ENCODE measurements around the gene FBN2.

DNA sequence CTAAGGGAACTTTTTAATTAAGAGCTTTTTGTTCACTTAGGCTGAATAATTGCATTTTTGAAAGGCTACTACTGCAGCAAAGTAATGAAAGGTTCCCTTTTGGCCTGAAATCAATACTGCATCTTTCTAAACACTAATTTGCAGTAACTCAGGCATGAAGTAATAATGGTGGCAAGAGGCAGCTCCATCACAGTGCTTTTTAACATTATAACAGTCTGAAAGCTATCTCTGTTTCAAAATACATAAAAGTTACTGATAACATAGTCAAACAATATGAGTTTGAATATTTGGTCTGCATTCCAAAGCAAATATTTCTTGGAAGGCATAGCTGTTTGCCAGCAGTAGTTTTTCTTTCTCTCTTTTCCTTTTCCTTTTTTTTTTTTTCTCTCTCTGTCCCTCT is 113.4 kb downstream of the FBN2 start:
- no peak for TF ChIP-seq MXI1 (IDR thresholded peaks at IDR 0.05; ENCODE audit: low read depth, low read length)
- TF ChIP-seq CBX5 (IDR thresholded peaks at IDR 0.05; ENCODE audit: borderline replicate concordance, low read depth), result no peak
- TF ChIP-seq, protein P1, sequence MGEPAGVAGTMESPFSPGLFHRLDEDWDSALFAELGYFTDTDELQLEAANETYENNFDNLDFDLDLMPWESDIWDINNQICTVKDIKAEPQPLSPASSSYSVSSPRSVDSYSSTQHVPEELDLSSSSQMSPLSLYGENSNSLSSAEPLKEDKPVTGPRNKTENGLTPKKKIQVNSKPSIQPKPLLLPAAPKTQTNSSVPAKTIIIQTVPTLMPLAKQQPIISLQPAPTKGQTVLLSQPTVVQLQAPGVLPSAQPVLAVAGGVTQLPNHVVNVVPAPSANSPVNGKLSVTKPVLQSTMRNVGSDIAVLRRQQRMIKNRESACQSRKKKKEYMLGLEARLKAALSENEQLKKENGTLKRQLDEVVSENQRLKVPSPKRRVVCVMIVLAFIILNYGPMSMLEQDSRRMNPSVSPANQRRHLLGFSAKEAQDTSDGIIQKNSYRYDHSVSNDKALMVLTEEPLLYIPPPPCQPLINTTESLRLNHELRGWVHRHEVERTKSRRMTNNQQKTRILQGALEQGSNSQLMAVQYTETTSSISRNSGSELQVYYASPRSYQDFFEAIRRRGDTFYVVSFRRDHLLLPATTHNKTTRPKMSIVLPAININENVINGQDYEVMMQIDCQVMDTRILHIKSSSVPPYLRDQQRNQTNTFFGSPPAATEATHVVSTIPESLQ (CRISPR knock-in tag; IDR thresholded peaks at IDR 0.05), result no peak
- no peak for TF ChIP-seq SMAD3 (CRISPR knock-in tag; conservative IDR thresholded peaks at IDR 0.05)
- no peak for TF ChIP-seq ETV5 (CRISPR knock-in tag; IDR thresholded peaks at IDR 0.05; ENCODE audit: low read depth)
- no peak for TF ChIP-seq SNRNP70 (optimal IDR thresholded peaks at IDR 0.05; ENCODE audit: low read depth, low read length)
- TF ChIP-seq, protein P2, sequence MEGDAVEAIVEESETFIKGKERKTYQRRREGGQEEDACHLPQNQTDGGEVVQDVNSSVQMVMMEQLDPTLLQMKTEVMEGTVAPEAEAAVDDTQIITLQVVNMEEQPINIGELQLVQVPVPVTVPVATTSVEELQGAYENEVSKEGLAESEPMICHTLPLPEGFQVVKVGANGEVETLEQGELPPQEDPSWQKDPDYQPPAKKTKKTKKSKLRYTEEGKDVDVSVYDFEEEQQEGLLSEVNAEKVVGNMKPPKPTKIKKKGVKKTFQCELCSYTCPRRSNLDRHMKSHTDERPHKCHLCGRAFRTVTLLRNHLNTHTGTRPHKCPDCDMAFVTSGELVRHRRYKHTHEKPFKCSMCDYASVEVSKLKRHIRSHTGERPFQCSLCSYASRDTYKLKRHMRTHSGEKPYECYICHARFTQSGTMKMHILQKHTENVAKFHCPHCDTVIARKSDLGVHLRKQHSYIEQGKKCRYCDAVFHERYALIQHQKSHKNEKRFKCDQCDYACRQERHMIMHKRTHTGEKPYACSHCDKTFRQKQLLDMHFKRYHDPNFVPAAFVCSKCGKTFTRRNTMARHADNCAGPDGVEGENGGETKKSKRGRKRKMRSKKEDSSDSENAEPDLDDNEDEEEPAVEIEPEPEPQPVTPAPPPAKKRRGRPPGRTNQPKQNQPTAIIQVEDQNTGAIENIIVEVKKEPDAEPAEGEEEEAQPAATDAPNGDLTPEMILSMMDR (IDR thresholded peaks at IDR 0.05 in 2 of 3, conservative IDR thresholded peaks at IDR 0.05 in 1 of 3; ENCODE audit: insufficient read depth in 2 of 3, low read depth in 1 of 3, low read length in 3 of 3), result no peak
